Ovary (tissue), 9 donors: Measurements from ENCODE around the gene NCF4. TPM values are rescaled to one million over a fixed set of nuclear protein-coding genes. Genes with fewer than 3 reads are reported as not detected.

ENCODE experiments used
- DNase-seq, 5 donors: peaks; one replicate each; pipeline ENCODE4 v3.0.0-alpha.2; 2019 to 2020
- H3K27ac ChIP-seq, 2 donors: fragments of 200-600 bp; one replicate each; pipeline versions ENCODE4 v1.5.1 to v1.8.0; 2019 to 2022
- H3K27me3 ChIP-seq: fragments of 200-600 bp; one replicate; pipeline ENCODE4 v1.8.0; 2022
- H3K36me3 ChIP-seq: fragments of 200-600 bp; sonication (generic); one replicate; pipeline ENCODE4 v1.5.1; 2019
- H3K4me1 ChIP-seq: one replicate; pipeline ENCODE4 v1.8.1; 2013; ENCODE audit warnings: mild to moderate bottlenecking, moderate library complexity; ENCODE audit not compliant: insufficient read depth
- H3K4me3 ChIP-seq: fragments of 200-600 bp; sonication (generic); one replicate; pipeline ENCODE4 v1.5.1; 2017
- H3K9me3 ChIP-seq, 2 donors: fragments of 200-600 bp in 1 of 2; sonication (generic) in 1 of 2; one replicate each; pipeline versions ENCODE4 v1.5.1 to v1.8.1; 2013 to 2019; ENCODE audit warnings: mild to moderate bottlenecking in 1 of 2, moderate library complexity in 1 of 2
- EP300 ChIP-seq: sonication (generic); formaldehyde crosslinking; IDR thresholded peaks from one replicate; pipeline ENCODE4 v1.6.1; 2017; ENCODE audit warnings: antibody characterized with exemption
- POLR2A ChIP-seq: fragments of 450-650 bp; IDR thresholded peaks from one replicate; pipeline ENCODE4 v1.6.1; 2017; ENCODE audit warnings: antibody characterized with exemption, mild to moderate bottlenecking, moderate library complexity
- WGBS, 3 donors: extraction: QIAGEN DNeasy Blood & Tissue Kit in 1 of 3; methylation state at CpG; one replicate each; pipeline versions ENCODE4 v1.1.5 to v1.1.7; 2013 to 2017; 5-methylcytosine and 5-hydroxymethylcytosine counted together
- intact Hi-C, 4 donors: fragments of 100-400 bp; cut with DNase I; formaldehyde crosslinking; loops; one replicate each; pipeline versions ENCODE4 v1.11.0 to v1.15.1; 2022 to 2023
- polyA plus RNA-seq, 2 donors: library from polyadenylated mRNA; stranded (reverse); fragments of 200-250 nt in 1 of 2; fragments of 350-450 nt in 1 of 2; fragmentation: Illumina TruSeq in 1 of 2; extraction: RNeasy Lipid Tissue Mini Kit (QIAGEN cat#74804) in 1 of 2; gene quantifications; one replicate each; pipeline ENCODE4 v1.2.3, GENCODE V29; 2013 to 2014
- total RNA-seq, 7 donors: library from RNA; depleted of rRNA in 2 of 7; stranded (reverse); fragments of >200 nt in 2 of 7; fragmentation: NEBNext Ultra II Directional in 3 of 7; extraction: Animal tissue kit (Norgen Biotek cat#: 25700) in 3 of 7; gene quantifications; one replicate each; pipeline versions ENCODE4 v1.1.0 to v1.2.4, GENCODE V29; 2016 to 2023
- TF ChIP-seq, protein P1 (sequence below), 3 donors: fragments of 450-650 bp in 2 of 3; fragments of 200-600 bp in 1 of 3; IDR thresholded peaks; one replicate each; pipeline versions ENCODE4 v1.5.1 to v1.8.0; 2016 to 2022; ENCODE audit warnings: antibody characterized with exemption in 3 of 3, mild to moderate bottlenecking in 1 of 3
- donor health status: DM: no; HTN: no; CAD: no; lungs with moderate emphysema.
- donor health status: DM: no; HTN: no; CAD: no.
- donor health status: Bipolar disorder and iron deficiency.
- donor health status: DM: yes; HTN: yes; CAD: no.
- donor health status: DM: no; HTN: no; CAD: no.
- donor health status: DM: yes; HTN: yes; CAD: no.

Gene NCF4
- total and polyA plus RNA-seq, 9 donors, result 2.2 to 6.7 (median 4.8) TPM

DNA sequence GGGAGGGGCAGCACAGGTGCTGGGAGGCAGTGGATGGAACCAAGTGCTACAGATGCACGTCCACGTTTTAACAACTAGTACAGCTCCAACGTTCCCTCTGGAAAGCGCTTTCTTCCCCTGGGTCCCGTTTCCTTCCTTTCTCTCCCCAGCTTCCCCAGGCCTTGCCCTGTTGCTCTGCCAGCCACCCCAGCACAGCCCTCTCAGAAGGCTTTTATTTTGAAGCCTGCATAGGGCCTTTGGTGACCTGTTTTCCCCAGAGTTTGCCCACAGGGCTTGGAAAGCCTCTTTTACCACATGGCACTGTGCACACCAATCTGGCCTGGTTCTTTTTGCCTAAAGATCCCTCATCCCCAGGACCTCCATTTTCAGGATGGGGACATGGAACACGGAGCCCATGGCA, 13.9 kb upstream of the NCF4 start:
- H3K27ac ChIP-seq, result no peak overlapping the region
- DNase-seq, result no peak
- no peak overlapping the region for H3K4me3 ChIP-seq
- H3K36me3 ChIP-seq, result no peaks in the 10 kb centered on the region
- no peaks in the 10 kb centered on the region for H3K4me1 ChIP-seq
- intact Hi-C loops, result no loop called here
- TF ChIP-seq, protein P1, sequence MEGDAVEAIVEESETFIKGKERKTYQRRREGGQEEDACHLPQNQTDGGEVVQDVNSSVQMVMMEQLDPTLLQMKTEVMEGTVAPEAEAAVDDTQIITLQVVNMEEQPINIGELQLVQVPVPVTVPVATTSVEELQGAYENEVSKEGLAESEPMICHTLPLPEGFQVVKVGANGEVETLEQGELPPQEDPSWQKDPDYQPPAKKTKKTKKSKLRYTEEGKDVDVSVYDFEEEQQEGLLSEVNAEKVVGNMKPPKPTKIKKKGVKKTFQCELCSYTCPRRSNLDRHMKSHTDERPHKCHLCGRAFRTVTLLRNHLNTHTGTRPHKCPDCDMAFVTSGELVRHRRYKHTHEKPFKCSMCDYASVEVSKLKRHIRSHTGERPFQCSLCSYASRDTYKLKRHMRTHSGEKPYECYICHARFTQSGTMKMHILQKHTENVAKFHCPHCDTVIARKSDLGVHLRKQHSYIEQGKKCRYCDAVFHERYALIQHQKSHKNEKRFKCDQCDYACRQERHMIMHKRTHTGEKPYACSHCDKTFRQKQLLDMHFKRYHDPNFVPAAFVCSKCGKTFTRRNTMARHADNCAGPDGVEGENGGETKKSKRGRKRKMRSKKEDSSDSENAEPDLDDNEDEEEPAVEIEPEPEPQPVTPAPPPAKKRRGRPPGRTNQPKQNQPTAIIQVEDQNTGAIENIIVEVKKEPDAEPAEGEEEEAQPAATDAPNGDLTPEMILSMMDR (IDR thresholded peaks at IDR 0.05), result no peak
- TF ChIP-seq POLR2A, result no peak
- TF ChIP-seq EP300, result no peak
- WGBS, 3 donors, result 38 to 50% (median 46%) methylated on average over 6 of the region's 6 CpGs
- H3K9me3 ChIP-seq, result no peaks in the 10 kb centered on the region
- no peaks in the 10 kb centered on the region for H3K27me3 ChIP-seq

DNA sequence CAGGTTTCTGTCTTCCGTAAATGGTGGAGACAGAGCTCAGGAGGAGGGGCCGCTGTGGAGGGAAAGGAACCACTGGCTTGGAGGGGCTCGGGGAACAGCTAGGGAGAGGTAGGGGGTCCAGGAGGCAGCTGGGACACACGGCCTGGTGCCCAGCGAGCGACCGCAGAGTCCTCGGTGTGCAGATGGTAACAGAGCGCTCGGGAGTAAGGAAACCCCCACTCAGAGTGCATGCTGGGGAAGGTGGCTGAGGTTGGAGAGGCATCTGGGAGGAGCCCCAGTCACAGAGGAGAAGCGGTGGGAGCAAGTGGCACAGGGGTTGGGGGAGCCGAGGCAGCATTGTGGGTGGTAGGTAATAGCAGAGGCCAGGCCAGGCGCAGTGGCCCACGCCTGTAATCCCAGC, 10.8 kb upstream of the NCF4 start:
- Histone ChIP-seq H3K4me3 (no peak overlapping the region), H3K4me1 (no peaks in the 10 kb centered on the region), H3K36me3 (no peaks in the 10 kb centered on the region), H3K9me3 (no peaks in the 10 kb centered on the region), H3K27ac (no peak overlapping the region), H3K27me3 (no peaks in the 10 kb centered on the region)
- TF ChIP-seq EP300, result no peak
- no peak for TF ChIP-seq POLR2A
- TF ChIP-seq, protein P1 (IDR thresholded peaks at IDR 0.05), result no peak
- DNase-seq, result no peak
- 50 to 62% (median 58%) methylated on average over 14 of the region's 14 CpGs for WGBS, 3 donors
- intact Hi-C loops, result no loop called here

DNA sequence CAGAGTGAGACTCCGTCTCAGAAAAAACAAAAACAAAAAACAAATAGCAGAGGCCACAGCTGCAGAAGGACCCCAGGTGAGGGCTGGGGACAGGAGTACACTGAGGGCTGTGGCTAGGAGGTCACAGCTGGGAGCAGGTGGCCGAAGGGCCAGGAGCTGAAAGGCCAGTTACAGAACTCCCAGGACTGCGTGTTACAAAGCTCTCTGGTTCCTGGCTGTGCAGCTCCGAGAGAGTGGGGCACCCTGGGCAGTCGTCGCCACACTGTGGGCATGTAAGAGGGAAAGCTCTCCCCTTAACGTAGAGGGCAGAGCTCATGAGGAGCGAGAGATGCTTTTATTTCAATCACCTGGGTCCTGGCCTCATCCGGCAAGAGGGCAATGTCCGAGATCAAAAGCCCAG, 10.1 kb upstream of the NCF4 start:
- Histone ChIP-seq H3K4me1 (no peaks in the 10 kb centered on the region), H3K27me3 (no peaks in the 10 kb centered on the region), H3K27ac (no peak overlapping the region), H3K36me3 (no peaks in the 10 kb centered on the region), H3K9me3 (no peaks in the 10 kb centered on the region), H3K4me3 (no peak overlapping the region)
- TF ChIP-seq EP300 (no peak), POLR2A (no peak)
- TF ChIP-seq, protein P1 (IDR thresholded peaks at IDR 0.05), result no peak
- no peak for DNase-seq
- WGBS, 3 donors, result 67 to 80% (median 73%) methylated on average over 10 of the region's 10 CpGs
- intact Hi-C loops, result no loop called here

DNA sequence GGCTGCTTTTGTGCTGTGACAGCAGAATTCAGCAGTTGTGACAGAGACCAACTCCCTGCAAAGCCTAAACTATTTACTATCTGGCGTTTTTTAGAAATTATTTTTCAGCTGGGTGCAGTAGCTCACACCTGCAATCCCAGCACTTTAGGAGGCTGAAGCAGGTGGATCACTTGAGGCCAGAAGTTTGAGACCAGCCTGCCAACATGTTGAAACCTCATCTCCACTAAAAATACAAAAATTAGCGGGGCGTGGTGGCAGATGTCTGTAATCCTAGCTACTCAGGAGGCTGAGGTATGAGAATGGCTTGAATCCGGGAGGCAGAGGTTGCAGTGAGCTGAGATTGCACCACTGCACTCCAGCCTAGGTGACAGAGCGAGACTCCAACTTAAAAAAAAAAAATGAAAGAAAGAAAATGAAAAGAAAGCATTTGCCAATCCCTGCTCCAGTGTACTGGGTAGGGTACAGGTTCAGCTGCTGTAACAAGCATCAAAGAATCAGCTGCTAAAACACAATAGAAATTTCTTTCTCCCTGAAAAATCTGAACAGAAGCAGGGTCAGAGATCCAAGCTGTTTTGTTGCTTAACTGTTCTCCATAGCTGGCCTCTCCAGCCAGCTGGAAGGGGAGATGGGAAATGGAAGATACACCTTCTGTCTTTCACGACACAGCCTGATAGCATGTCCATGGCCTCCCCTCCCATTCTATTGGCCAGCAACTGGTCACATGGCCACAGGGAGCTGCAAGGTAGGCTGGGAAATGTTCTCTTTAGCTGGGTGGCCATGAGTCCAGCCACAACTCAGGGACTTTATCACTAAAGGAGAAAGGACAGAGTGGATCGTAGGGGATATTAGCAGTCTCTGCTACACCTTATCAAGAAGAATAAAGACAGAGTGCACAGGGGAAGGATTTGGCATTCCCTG, 8.5 kb upstream of the NCF4 start:
- no peak for DNase-seq
- intact Hi-C loops, result no loop called here
- Histone ChIP-seq H3K4me1 (peaks cover 1% of the 10 kb centered on the region), H3K27ac (no peak overlapping the region), H3K36me3 (no peaks in the 10 kb centered on the region), H3K9me3 (no peaks in the 10 kb centered on the region), H3K27me3 (no peaks in the 10 kb centered on the region), H3K4me3 (no peak overlapping the region)
- no peak for TF ChIP-seq POLR2A
- TF ChIP-seq, protein P1 (IDR thresholded peaks at IDR 0.05), result no peak
- no peak for TF ChIP-seq EP300
- WGBS, 3 donors, result 79 to 87% (median 81%) methylated on average over 7 of the region's 7 CpGs
